ENCODE measurements around the gene TAF12.
"Not testable (repeated sequence)": the region's sequence is repeated elsewhere in the genome, so short reads cannot be mapped to it uniquely, and the experiment has no call there.

The TAF12 gene

GRCh38 chr1:28601696-28602095, 41.2 kb downstream of the TAF12 start:
- H3K4me1 ChIP-seq (ENCODE audit: control insufficient read depth, insufficient read depth, low read length) = no peaks in the 10 kb centered on the region
- H3K27me3 ChIP-seq (ENCODE audit: control insufficient read depth, insufficient read depth, low read length) = no peaks in the 10 kb centered on the region
- H3K27ac ChIP-seq (ENCODE audit: low read length) = no peak overlapping the region
- H3K36me3 ChIP-seq (ENCODE audit: control insufficient read depth, insufficient read depth, low read length) = peaks cover 3% of the 10 kb centered on the region; the same call in 1 of the 2 replicates
- no CpG with 5 or more reads among the region's 3 CpGs for WGBS (ENCODE audit: insufficient coverage, insufficient read length)
- no peak overlapping the region for H3K4me3 ChIP-seq (ENCODE audit: low read length)
- H3K9me3 ChIP-seq (ENCODE audit: control insufficient read depth, insufficient read depth, low read length) = no peaks in the 10 kb centered on the region
- no peak for DNase-seq (ENCODE audit: low read depth, low spot score)

- not testable (repeated sequence) for H3K4me3 ChIP-seq (ENCODE audit: low read length); H3K27ac ChIP-seq (ENCODE audit: low read length); H3K9me3 ChIP-seq (ENCODE audit: control insufficient read depth, insufficient read depth, low read length); H3K4me1 ChIP-seq (ENCODE audit: control insufficient read depth, insufficient read depth, low read length); H3K36me3 ChIP-seq (ENCODE audit: control insufficient read depth, insufficient read depth, low read length); H3K27me3 ChIP-seq (ENCODE audit: control insufficient read depth, insufficient read depth, low read length); DNase-seq (ENCODE audit: low read depth, low spot score)
- WGBS (ENCODE audit: insufficient coverage, insufficient read length) = no CpG with 5 or more reads among the region's 11 CpGs
Measured at GRCh38 chr1:28596276-28596675, 46.6 kb downstream of the TAF12 start.

- no peak overlapping the region for H3K27ac ChIP-seq (ENCODE audit: low read length)
- no peak overlapping the region for H3K4me3 ChIP-seq (ENCODE audit: low read length)
- no CpG with 5 or more reads among the region's 10 CpGs for WGBS (ENCODE audit: insufficient coverage, insufficient read length)
- H3K27me3 ChIP-seq (ENCODE audit: control insufficient read depth, insufficient read depth, low read length) = no peaks in the 10 kb centered on the region
- no peak for DNase-seq (ENCODE audit: low read depth, low spot score)
- H3K4me1 ChIP-seq (ENCODE audit: control insufficient read depth, insufficient read depth, low read length) = peaks cover 5% of the 10 kb centered on the region
- H3K36me3 ChIP-seq (ENCODE audit: control insufficient read depth, insufficient read depth, low read length) = no peaks in the 10 kb centered on the region
- no peaks in the 10 kb centered on the region for H3K9me3 ChIP-seq (ENCODE audit: control insufficient read depth, insufficient read depth, low read length)
Measured at GRCh38 chr1:28595412-28596191, 47.3 kb downstream of the TAF12 start.

- not testable (repeated sequence) for H3K4me1 ChIP-seq (ENCODE audit: control insufficient read depth, insufficient read depth, low read length); H3K27me3 ChIP-seq (ENCODE audit: control insufficient read depth, insufficient read depth, low read length); H3K36me3 ChIP-seq (ENCODE audit: control insufficient read depth, insufficient read depth, low read length); H3K4me3 ChIP-seq (ENCODE audit: low read length); H3K27ac ChIP-seq (ENCODE audit: low read length); DNase-seq (ENCODE audit: low read depth, low spot score); H3K9me3 ChIP-seq (ENCODE audit: control insufficient read depth, insufficient read depth, low read length)
- no CpG with 5 or more reads among the region's 7 CpGs for WGBS (ENCODE audit: insufficient coverage, insufficient read length)
Measured at GRCh38 chr1:28594686-28595411, 48.0 kb downstream of the TAF12 start.

- not testable (repeated sequence) for H3K9me3 ChIP-seq (ENCODE audit: control insufficient read depth, insufficient read depth, low read length); H3K27me3 ChIP-seq (ENCODE audit: control insufficient read depth, insufficient read depth, low read length); H3K27ac ChIP-seq (ENCODE audit: low read length); H3K36me3 ChIP-seq (ENCODE audit: control insufficient read depth, insufficient read depth, low read length); DNase-seq (ENCODE audit: low read depth, low spot score); H3K4me1 ChIP-seq (ENCODE audit: control insufficient read depth, insufficient read depth, low read length); H3K4me3 ChIP-seq (ENCODE audit: low read length)
- no CpG with 5 or more reads among the region's 3 CpGs for whole genome bisulfite sequencing (ENCODE audit: insufficient coverage, insufficient read length)
Measured at GRCh38 chr1:28593988-28594356, 48.9 kb downstream of the TAF12 start.

- H3K4me1 ChIP-seq (ENCODE audit: control insufficient read depth, insufficient read depth, low read length) = peaks cover 5% of the 10 kb centered on the region
- H3K36me3 ChIP-seq (ENCODE audit: control insufficient read depth, insufficient read depth, low read length) = no peaks in the 10 kb centered on the region
- no CpG with 5 or more reads among the region's 81 CpGs for WGBS (ENCODE audit: insufficient coverage, insufficient read length)
- H3K27ac ChIP-seq (ENCODE audit: low read length) = no peak overlapping the region
- H3K4me3 ChIP-seq (ENCODE audit: low read length) = peak overlapping the region; percentile 65; the same call in 1 of the 2 replicates
- H3K27me3 ChIP-seq (ENCODE audit: control insufficient read depth, insufficient read depth, low read length) = no peaks in the 10 kb centered on the region
- no peak for DNase-seq (ENCODE audit: low read depth, low spot score)
- H3K9me3 ChIP-seq (ENCODE audit: control insufficient read depth, insufficient read depth, low read length) = no peaks in the 10 kb centered on the region
Measured at GRCh38 chr1:28592321-28593071, 50.4 kb downstream of the TAF12 start.

- Histone ChIP-seq H3K27me3 (ENCODE audit: control insufficient read depth, insufficient read depth, low read length) (no peaks in the 10 kb centered on the region), H3K4me1 (ENCODE audit: control insufficient read depth, insufficient read depth, low read length) (peaks cover 5% of the 10 kb centered on the region), H3K36me3 (ENCODE audit: control insufficient read depth, insufficient read depth, low read length) (no peaks in the 10 kb centered on the region), H3K27ac (ENCODE audit: low read length) (no peak within 1 kb of the TSS), H3K4me3 (ENCODE audit: low read length) (peak within 1 kb of the TSS; percentile 65; the same call in 1 of the 2 replicates), H3K9me3 (ENCODE audit: control insufficient read depth, insufficient read depth, low read length) (no peaks in the 10 kb centered on the region)
- DNase-seq (ENCODE audit: low read depth, low spot score) = no peak
- no CpG with 5 or more reads among the region's 13 CpGs for WGBS (ENCODE audit: insufficient coverage, insufficient read length)
Measured at GRCh38 chr1:28591708-28592320, 51.1 kb downstream of the TAF12 start, which contains the start of gene RAB42. TSS of gene RAB42 (plus strand) at chr1:28592265. CDS start at chr1:28592512, 247 bp downstream.

- not testable (repeated sequence) for H3K27me3 ChIP-seq (ENCODE audit: control insufficient read depth, insufficient read depth, low read length); H3K36me3 ChIP-seq (ENCODE audit: control insufficient read depth, insufficient read depth, low read length); H3K4me3 ChIP-seq (ENCODE audit: low read length); DNase-seq (ENCODE audit: low read depth, low spot score); H3K27ac ChIP-seq (ENCODE audit: low read length); H3K4me1 ChIP-seq (ENCODE audit: control insufficient read depth, insufficient read depth, low read length); H3K9me3 ChIP-seq (ENCODE audit: control insufficient read depth, insufficient read depth, low read length)
- WGBS (ENCODE audit: insufficient coverage, insufficient read length) = no CpG with 5 or more reads among the region's 19 CpGs
Measured at GRCh38 chr1:28586585-28587391, 56.1 kb downstream of the TAF12 start.

GRCh38 chr1:28582248-28582615, 60.6 kb downstream of the TAF12 start:
- no CpG with 5 or more reads among the region's 10 CpGs for WGBS (ENCODE audit: insufficient coverage, insufficient read length)
- no peak for DNase-seq (ENCODE audit: low read depth, low spot score)
- peaks cover 28% of the 10 kb centered on the region; the same call in 1 of the 2 replicates for H3K36me3 ChIP-seq (ENCODE audit: control insufficient read depth, insufficient read depth, low read length)
- H3K4me3 ChIP-seq (ENCODE audit: low read length) = peak overlapping the region; percentile 92; the same call in 1 of the 2 replicates
- no peak overlapping the region for H3K27ac ChIP-seq (ENCODE audit: low read length)
- H3K9me3 ChIP-seq (ENCODE audit: control insufficient read depth, insufficient read depth, low read length) = no peaks in the 10 kb centered on the region
- no peaks in the 10 kb centered on the region for H3K4me1 ChIP-seq (ENCODE audit: control insufficient read depth, insufficient read depth, low read length)
- no peaks in the 10 kb centered on the region for H3K27me3 ChIP-seq (ENCODE audit: control insufficient read depth, insufficient read depth, low read length)

Data from iPS DF 6.9 (cell line).